Endothelial cell of umbilical vein (primary cell): Measurements from ENCODE around the gene KSR1.

Source experiments
- CTCF ChIP-seq, 2 donors: IDR thresholded peaks; 1 replicate in 1 of 2; 2 replicates in 1 of 2; pipeline ENCODE4 v1.5.1; 2011; ENCODE audit warnings: low read length in 2 of 2, mild to moderate bottlenecking in 2 of 2, moderate library complexity in 2 of 2, control low read depth in 1 of 2, inconsistent platforms in 1 of 2, low read depth in 1 of 2; ENCODE audit not compliant: insufficient read depth in 1 of 2; ENCODE audit errors: extremely low read depth in 1 of 2
- EZH2 ChIP-seq: IDR thresholded peaks from 2 replicates; pipeline ENCODE4 v1.6.1; 2012; ENCODE audit warnings: borderline replicate concordance, low read depth, mild to moderate bottlenecking, moderate library complexity, low read length, inconsistent platforms; ENCODE audit not compliant: severe bottlenecking
- FOS ChIP-seq: IDR thresholded peaks from 2 replicates; pipeline ENCODE4 v1.6.1; 2011; ENCODE audit warnings: mild to moderate bottlenecking, low read length, moderate library complexity, borderline replicate concordance; ENCODE audit not compliant: insufficient read depth
- GATA2 ChIP-seq: IDR thresholded peaks from 2 replicates; pipeline ENCODE4 v1.7.0; 2011; ENCODE audit warnings: low read depth, mild to moderate bottlenecking, moderate library complexity, mixed read lengths, low read length; ENCODE audit not compliant: insufficient read length, insufficient read depth
- JUN ChIP-seq: IDR thresholded peaks from 2 replicates; pipeline ENCODE4 v1.6.1; 2011; ENCODE audit warnings: borderline replicate concordance, low read depth; ENCODE audit not compliant: insufficient read length, insufficient read depth
- MAX ChIP-seq: IDR thresholded peaks from 2 replicates; pipeline ENCODE4 v1.6.1; 2011; ENCODE audit not compliant: insufficient read depth, insufficient read length
- MYC ChIP-seq: IDR thresholded peaks from one replicate; pipeline ENCODE4 v1.6.1; 2011; ENCODE audit warnings: mild to moderate bottlenecking, low read depth, low read length
- POLR2A ChIP-seq: IDR thresholded peaks from 2 replicates; pipeline ENCODE4 v1.6.1; 2012; ENCODE audit warnings: low read depth, mild to moderate bottlenecking, control low read depth, low read length
- POLR2AphosphoS5 ChIP-seq: IDR thresholded peaks from 2 replicates; pipeline ENCODE4 v1.6.1; 2012; ENCODE audit warnings: low read depth, mild to moderate bottlenecking, control low read depth, low read length, moderate library complexity; ENCODE audit not compliant: insufficient read depth

- no peak for TF ChIP-seq POLR2A
- TF ChIP-seq CTCF (IDR thresholded peaks at IDR 0.05; ENCODE audit: extremely low read depth in 1 of 2, insufficient read depth in 1 of 2, low read depth in 1 of 2, low read length in 2 of 2): no peak
- TF ChIP-seq POLR2AphosphoS5: no peak
- no peak for TF ChIP-seq MYC
- no peak for TF ChIP-seq JUN
- no peak for TF ChIP-seq EZH2
- no peak for TF ChIP-seq MAX
- TF ChIP-seq GATA2: no peak
- no peak for TF ChIP-seq FOS
Observed at GRCh38 chr17:27603880-27604794, 147.9 kb downstream of the KSR1 start.
